ENCODE data around the gene ATP6V1B1.

GRCh38 chr2:70906439-70907005, 29.2 kb upstream of the ATP6V1B1 start:
- no peak for TF ChIP-seq CTCF (IDR thresholded peaks at IDR 0.05; ENCODE audit: low read length)
- no peak for TF ChIP-seq EZH2 (IDR thresholded peaks at IDR 0.05; ENCODE audit: borderline replicate concordance, low read length)

Measured in OCI-LY1 (cell line).